ENCODE results near the gene SRGAP2B. TPM values are rescaled to one million over a fixed set of nuclear protein-coding genes. Genes with fewer than 3 reads are reported as not detected.
"Not testable (repeated sequence)": the region's sequence is repeated elsewhere in the genome, so short reads cannot be mapped to it uniquely, and the experiment has no call there.

The SRGAP2B gene
- total and polyA plus RNA-seq, 10 of the 15 experiments (the other 5 are each of a cell fraction or from before 2014, with no cell fraction given) = 1.2 to 8.9 (median 3.0) TPM

DNA sequence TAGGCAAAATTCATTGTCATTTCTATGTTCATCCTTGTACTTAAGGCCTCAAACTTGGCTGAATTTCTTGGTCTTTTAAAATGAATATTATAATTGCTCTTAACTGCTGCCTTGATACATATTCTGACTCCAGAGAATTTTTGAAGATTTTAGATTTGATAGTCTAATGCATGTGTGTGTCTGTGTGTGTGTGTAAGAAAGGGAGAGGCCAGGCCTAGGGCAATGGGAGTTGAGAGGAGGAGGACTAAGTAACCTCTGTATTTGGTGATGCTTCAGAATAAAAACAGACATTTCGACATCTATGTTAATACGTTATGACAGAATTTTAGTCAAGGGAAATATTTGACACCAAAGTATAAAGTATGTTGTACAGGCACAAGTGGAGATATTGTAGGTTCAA is 8.2 kb upstream of the SRGAP2B start:
- RAD21 ChIA-PET (ENCODE audit: unreplicated experiment); H4K20me1 ChIP-seq (ENCODE audit: control insufficient read depth, insufficient read depth); H2AFZ ChIP-seq (ENCODE audit: control insufficient read depth, low read depth, low read length); SMC1A ChIA-PET (ENCODE audit: uncharacterized antibody, unreplicated experiment); FAIRE-seq; H3K4me3 ChIP-seq; intact Hi-C loops (cut with micrococcal nuclease; ENCODE audit: unreplicated experiment); CTCF ChIA-PET; H3K4me1 ChIP-seq (ENCODE audit: control insufficient read depth, insufficient read depth, low read length); H3K79me2 ChIP-seq (ENCODE audit: control insufficient read depth, insufficient read depth, low read length); in situ Hi-C loops (cut with MboI); H3K36me3 ChIP-seq (ENCODE audit: control insufficient read depth in 2 of 2, insufficient read depth in 2 of 2, low read length in 1 of 2); H3K9me3 ChIP-seq (replicated peaks; ENCODE audit: control insufficient read depth, insufficient read depth, low read length); H3K9ac ChIP-seq (ENCODE audit: control insufficient read depth, insufficient read depth, low read length); ATAC-seq; POLR2A ChIA-PET; H3K4me2 ChIP-seq (ENCODE audit: control insufficient read depth, insufficient read depth); DNase-seq (ENCODE audit: low read depth, low spot score); H3K27me3 ChIP-seq (replicated peaks in 1 of 2; ENCODE audit: control insufficient read depth in 2 of 2, insufficient read depth in 2 of 2, low read length in 1 of 2); BruUV-seq (replicated peaks); H3K27ac ChIP-seq (ENCODE audit: control insufficient read depth, insufficient read depth): not testable (repeated sequence)
- no CpG with 5 or more reads among the region's 2 CpGs for WGBS (ENCODE audit: insufficient coverage, insufficient replicate concordance, low lambda C conversion rate, missing lambda C conversion rate)

DNA sequence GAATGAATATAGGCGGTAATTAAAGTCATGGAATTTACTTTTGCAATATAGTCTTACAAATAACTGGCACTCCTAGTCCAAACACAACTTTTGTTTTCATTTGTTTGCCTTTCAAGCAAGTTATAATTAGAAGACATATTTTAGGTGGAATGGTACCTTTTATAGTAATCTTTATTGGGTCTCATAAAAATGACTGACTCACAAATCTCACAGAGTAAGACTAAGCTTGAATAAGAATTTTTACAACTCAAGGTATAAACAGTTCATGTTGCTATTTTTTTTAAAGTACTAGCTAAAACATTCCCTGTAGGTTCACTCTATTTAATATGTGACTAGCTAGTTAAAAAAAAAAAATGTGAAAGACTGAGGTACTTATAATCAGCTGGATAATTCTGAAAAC is 6.6 kb upstream of the SRGAP2B start:
- H3K27ac ChIP-seq (ENCODE audit: control insufficient read depth, insufficient read depth); H3K4me3 ChIP-seq; BruUV-seq (replicated peaks); POLR2A ChIA-PET; intact Hi-C loops (cut with micrococcal nuclease; ENCODE audit: unreplicated experiment); FAIRE-seq; H3K4me2 ChIP-seq (ENCODE audit: control insufficient read depth, insufficient read depth); RAD21 ChIA-PET (ENCODE audit: unreplicated experiment); in situ Hi-C loops (cut with MboI); H3K27me3 ChIP-seq (replicated peaks in 1 of 2; ENCODE audit: control insufficient read depth in 2 of 2, insufficient read depth in 2 of 2, low read length in 1 of 2); H2AFZ ChIP-seq (ENCODE audit: control insufficient read depth, low read depth, low read length); DNase-seq (ENCODE audit: low read depth, low spot score); H3K4me1 ChIP-seq (ENCODE audit: control insufficient read depth, insufficient read depth, low read length); SMC1A ChIA-PET (ENCODE audit: uncharacterized antibody, unreplicated experiment); H3K9ac ChIP-seq (ENCODE audit: control insufficient read depth, insufficient read depth, low read length); H3K36me3 ChIP-seq (ENCODE audit: control insufficient read depth in 2 of 2, insufficient read depth in 2 of 2, low read length in 1 of 2); H3K79me2 ChIP-seq (ENCODE audit: control insufficient read depth, insufficient read depth, low read length); H4K20me1 ChIP-seq (ENCODE audit: control insufficient read depth, insufficient read depth); H3K9me3 ChIP-seq (replicated peaks; ENCODE audit: control insufficient read depth, insufficient read depth, low read length); CTCF ChIA-PET; ATAC-seq: not testable (repeated sequence)
- WGBS (ENCODE audit: insufficient coverage, insufficient replicate concordance, low lambda C conversion rate, missing lambda C conversion rate) = no CpG with 5 or more reads among the region's 1 CpG

DNA sequence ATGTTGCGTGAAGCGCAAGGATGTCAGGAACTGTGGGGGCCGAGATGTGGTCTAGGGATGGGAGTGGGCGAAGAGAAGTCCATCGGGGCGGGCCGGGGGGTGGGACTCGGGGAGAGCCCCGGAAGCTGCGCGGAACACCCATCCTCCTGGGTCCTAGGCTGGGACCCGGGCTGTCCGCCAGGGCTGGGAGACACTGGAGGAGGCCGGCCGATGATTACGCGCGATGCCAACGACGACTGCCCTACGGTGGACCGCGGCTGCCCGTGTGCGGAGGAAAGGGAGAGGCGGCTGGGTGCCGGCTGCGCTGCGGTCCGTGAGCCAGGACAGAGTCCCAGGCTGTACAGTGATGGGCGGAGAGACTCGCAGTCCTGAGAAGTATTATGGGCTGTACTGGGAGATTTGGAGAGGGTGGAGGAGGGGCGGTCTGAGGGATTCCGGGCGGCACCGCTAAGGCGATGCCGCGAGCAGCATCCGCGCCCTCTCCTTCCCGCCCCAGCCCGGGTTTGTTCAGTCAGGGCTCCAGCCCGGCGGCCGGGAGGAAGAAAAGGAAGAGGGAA is 395 bp downstream of the SRGAP2B start:
- in situ Hi-C loops (cut with MboI) = not testable (repeated sequence)

DNA sequence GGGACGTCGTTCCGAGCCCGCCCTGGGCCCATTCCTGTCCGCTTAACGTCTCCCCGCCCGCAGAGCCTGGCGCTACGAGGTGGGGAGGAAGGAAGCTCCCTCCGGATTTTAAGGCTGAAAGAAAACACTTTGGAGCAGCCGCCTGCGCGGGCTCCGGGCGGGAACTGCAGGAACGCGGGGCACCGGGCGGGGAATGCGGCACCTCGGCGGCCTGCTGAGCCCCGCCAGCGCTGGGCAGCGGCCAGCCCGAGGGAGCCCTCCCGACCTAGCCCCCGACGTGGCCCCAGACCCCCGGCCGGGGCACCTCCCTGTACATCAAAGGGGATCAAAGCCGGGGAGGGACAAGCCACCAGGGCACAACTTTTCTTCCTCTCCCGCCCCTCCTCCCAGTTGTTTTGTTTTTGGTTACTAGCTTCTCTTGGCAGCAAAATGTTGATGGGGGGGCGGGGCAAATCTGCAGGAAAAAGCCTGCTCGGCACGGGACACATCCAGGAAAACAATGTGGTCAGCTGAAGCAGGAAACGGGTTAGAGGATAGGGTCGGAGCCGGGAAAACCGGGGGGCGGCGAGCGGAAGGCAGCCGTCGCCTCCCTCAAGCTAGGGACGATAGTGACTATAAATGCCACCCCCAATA is 1.5 kb downstream of the SRGAP2B start:
- CTCF ChIA-PET; H3K4me1 ChIP-seq (ENCODE audit: control insufficient read depth, insufficient read depth, low read length); POLR2A ChIA-PET; H2AFZ ChIP-seq (ENCODE audit: control insufficient read depth, low read depth, low read length); H4K20me1 ChIP-seq (ENCODE audit: control insufficient read depth, insufficient read depth); H3K27me3 ChIP-seq (replicated peaks in 1 of 2; ENCODE audit: control insufficient read depth in 2 of 2, insufficient read depth in 2 of 2, low read length in 1 of 2); ATAC-seq; FAIRE-seq; intact Hi-C loops (cut with micrococcal nuclease; ENCODE audit: unreplicated experiment); BruUV-seq (replicated peaks); H3K9me3 ChIP-seq (replicated peaks; ENCODE audit: control insufficient read depth, insufficient read depth, low read length); H3K9ac ChIP-seq (ENCODE audit: control insufficient read depth, insufficient read depth, low read length); in situ Hi-C loops (cut with MboI); H3K27ac ChIP-seq (ENCODE audit: control insufficient read depth, insufficient read depth); H3K36me3 ChIP-seq (ENCODE audit: control insufficient read depth in 2 of 2, insufficient read depth in 2 of 2, low read length in 1 of 2); DNase-seq (ENCODE audit: low read depth, low spot score); RAD21 ChIA-PET (ENCODE audit: unreplicated experiment); H3K4me3 ChIP-seq; SMC1A ChIA-PET (ENCODE audit: uncharacterized antibody, unreplicated experiment); H3K79me2 ChIP-seq (ENCODE audit: control insufficient read depth, insufficient read depth, low read length): not testable (repeated sequence)
- peak overlapping the region; percentile 42; the same call in 1 of the 2 replicates for H3K4me2 ChIP-seq (ENCODE audit: control insufficient read depth, insufficient read depth)
- WGBS (ENCODE audit: insufficient coverage, insufficient replicate concordance, low lambda C conversion rate, missing lambda C conversion rate) = 1% methylated on average over 10 of the region's 47 CpGs

More for the DNA sequence above, 395 bp downstream of the SRGAP2B start:
- H3K79me2 ChIP-seq (ENCODE audit: control insufficient read depth, insufficient read depth, low read length); H3K9ac ChIP-seq (ENCODE audit: control insufficient read depth, insufficient read depth, low read length); POLR2A ChIA-PET; BruUV-seq (replicated peaks); H3K4me3 ChIP-seq; FAIRE-seq; CTCF ChIA-PET; intact Hi-C loops (cut with micrococcal nuclease; ENCODE audit: unreplicated experiment); H3K27me3 ChIP-seq (replicated peaks in 1 of 2; ENCODE audit: control insufficient read depth in 2 of 2, insufficient read depth in 2 of 2, low read length in 1 of 2); H3K9me3 ChIP-seq (replicated peaks; ENCODE audit: control insufficient read depth, insufficient read depth, low read length); H3K4me1 ChIP-seq (ENCODE audit: control insufficient read depth, insufficient read depth, low read length); H2AFZ ChIP-seq (ENCODE audit: control insufficient read depth, low read depth, low read length); DNase-seq (ENCODE audit: low read depth, low spot score); H3K4me2 ChIP-seq (ENCODE audit: control insufficient read depth, insufficient read depth); H4K20me1 ChIP-seq (ENCODE audit: control insufficient read depth, insufficient read depth); SMC1A ChIA-PET (ENCODE audit: uncharacterized antibody, unreplicated experiment); H3K36me3 ChIP-seq (ENCODE audit: control insufficient read depth in 2 of 2, insufficient read depth in 2 of 2, low read length in 1 of 2); H3K27ac ChIP-seq (ENCODE audit: control insufficient read depth, insufficient read depth); RAD21 ChIA-PET (ENCODE audit: unreplicated experiment): not testable (repeated sequence)
- WGBS (ENCODE audit: insufficient coverage, insufficient replicate concordance, low lambda C conversion rate, missing lambda C conversion rate) = 7% methylated on average over 7 of the region's 46 CpGs
- ATAC-seq = peak; percentile 19

All from GM12878 (cell line).